GM12873 (cell line): ENCODE results near the gene PPP1R17.

Experiments
- CTCF ChIP-seq: IDR thresholded peaks from 2 replicates; pipeline ENCODE4 v1.5.1; 2012; ENCODE audit warnings: low read depth, mild to moderate bottlenecking, moderate library complexity, low read length, control low read depth; ENCODE audit not compliant: insufficient read depth; ENCODE audit errors: missing control alignments

PPP1R17 gene

DNA sequence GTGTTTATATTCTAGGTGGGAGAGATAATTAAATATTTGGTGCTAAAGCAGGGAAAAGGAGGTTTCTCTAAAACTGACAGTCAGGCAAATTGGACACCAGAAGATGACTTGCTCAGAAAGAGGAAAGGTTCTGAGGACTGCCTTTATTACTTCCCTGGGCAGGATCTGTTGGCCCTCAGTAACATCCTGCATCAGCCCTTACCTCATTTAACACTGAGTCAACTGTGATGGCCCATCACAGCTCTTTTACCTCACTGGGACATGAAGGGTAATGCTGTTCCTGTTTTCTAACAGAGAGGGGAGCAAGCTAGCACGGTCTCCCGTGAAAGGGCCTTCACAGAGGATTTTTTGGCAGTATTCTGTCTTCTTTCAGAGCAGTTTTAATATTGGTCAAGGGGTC lies 12.0 kb downstream of the PPP1R17 start:
- TF ChIP-seq CTCF = no peak

GRCh38 chr7:31702354-31702753 lies 15.3 kb downstream of the PPP1R17 start:
- TF ChIP-seq CTCF = no peak

DNA sequence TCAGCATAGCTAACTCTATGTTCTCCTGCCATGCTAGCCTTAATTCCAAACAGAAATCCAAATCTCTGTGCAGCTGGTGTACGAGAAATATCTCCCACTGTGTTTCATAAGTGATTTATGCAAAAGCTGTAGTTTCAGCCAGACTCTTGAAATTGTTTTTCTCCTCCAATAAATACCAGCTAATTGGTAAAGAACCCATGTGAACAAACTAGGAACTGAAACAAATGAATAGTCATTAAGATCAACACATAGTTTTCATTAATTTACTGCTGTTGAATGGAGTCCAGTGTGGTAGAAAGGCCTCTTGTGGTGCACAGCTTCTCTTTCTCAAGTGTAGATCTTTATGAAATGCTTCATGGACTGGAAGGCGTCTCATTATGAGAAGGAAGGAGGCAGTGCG lies 18.4 kb downstream of the PPP1R17 start:
- no peak for TF ChIP-seq CTCF

DNA sequence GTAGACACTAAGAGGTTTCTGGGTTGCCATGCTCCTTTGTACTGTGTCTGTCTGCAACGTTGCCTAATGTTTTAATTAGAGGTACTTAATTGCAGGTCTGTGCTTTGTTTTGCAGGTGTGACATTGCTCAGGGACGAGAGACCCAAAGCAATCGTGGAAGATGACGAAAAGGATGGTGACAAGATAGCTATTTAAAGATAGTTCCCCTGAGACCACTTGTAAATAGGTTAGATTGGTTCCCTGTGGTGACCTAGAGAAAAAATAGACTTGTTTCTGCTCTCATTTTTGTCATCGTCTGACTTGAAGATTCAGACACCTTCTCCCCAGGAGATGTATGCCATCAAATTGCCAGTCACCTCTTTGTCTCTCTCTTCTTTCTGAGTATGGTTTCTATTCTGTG lies 20.1 kb downstream of the PPP1R17 start:
- TF ChIP-seq CTCF = no peak

DNA sequence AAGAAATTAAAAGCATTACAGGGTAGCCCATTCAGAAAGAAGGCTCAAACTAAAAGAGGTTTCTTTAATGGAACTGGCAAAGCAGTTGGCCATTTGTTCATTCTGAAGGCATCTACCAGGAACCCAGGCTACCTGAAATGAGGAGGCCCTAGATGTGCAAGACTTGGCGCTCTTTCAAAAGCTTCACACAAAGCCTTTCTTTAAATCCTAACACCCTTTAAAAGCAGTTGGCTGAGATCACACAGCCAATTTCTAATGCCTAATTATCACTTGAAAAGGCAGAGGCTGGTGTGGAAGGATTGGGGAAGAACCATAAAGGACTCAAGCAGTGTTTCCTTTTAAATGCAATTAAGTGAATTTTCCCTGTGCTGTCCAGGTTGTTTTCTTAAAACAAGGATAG lies 23.2 kb downstream of the PPP1R17 start:
- no peak for TF ChIP-seq CTCF

GRCh38 chr7:31716355-31716754 lies 29.3 kb downstream of the PPP1R17 start:
- no peak for TF ChIP-seq CTCF

- no peak for TF ChIP-seq CTCF
These were observed 33.4 kb downstream of the PPP1R17 start for GRCh38 chr7:31720366-31720765.
